ENCODE data around the gene SLC12A8. TPM values are rescaled to one million over a fixed set of nuclear protein-coding genes. Genes with fewer than 3 reads are reported as not detected.

Gene SLC12A8
- total RNA-seq, 1 donor from 2014 or later = 0.51 TPM

Small RNA genes lying within 50 kb of the gene (microRNA-seq; reads per million reads assigned to microRNA genes)
- gene MIR5092 = not detected

Other genes with a start within 250 kb of the SLC12A8 start
- gene HEG1, start 156.8 kb downstream of the SLC12A8 start, total RNA-seq = 151 TPM
- gene ZNF148, start 162.6 kb upstream of the SLC12A8 start, total RNA-seq = 44.2 TPM